NB4 (cell line): ENCODE results near the gene WFDC10B.

Source experiments
- CTCF ChIP-seq: IDR thresholded peaks from one replicate; pipeline ENCODE4 v1.5.1; 2012; ENCODE audit warnings: low read depth, low read length
- MAX ChIP-seq: IDR thresholded peaks from 2 replicates; pipeline ENCODE4 v1.6.1; 2011; ENCODE audit warnings: low read depth, low read length
- MYC ChIP-seq: IDR thresholded peaks from 2 replicates; pipeline ENCODE4 v1.6.1; 2011; ENCODE audit warnings: low read depth, low read length
- POLR2A ChIP-seq: IDR thresholded peaks from 2 replicates; pipeline ENCODE4 v1.6.1; 2011; ENCODE audit warnings: mild to moderate bottlenecking; ENCODE audit not compliant: insufficient read length; ENCODE audit errors: extremely low read depth

- TF ChIP-seq CTCF (no peak), POLR2A (no peak), MAX (no peak), MYC (no peak)
Measured at GRCh38 chr20:45701873-45702272, 2.9 kb downstream of the WFDC10B start, which contains the start of gene WFDC13.
